Sigmoid colon (tissue), 4 donors: ENCODE results near the gene BSG.

ENCODE experiments used
- CTCF ChIP-seq, 4 experiments: fragments of 450-650 bp in 3 of 4; fragments of 200-600 bp in 1 of 4; IDR thresholded peaks; one replicate each; pipeline ENCODE4 v1.5.1; 2016 to 2019; ENCODE audit warnings: antibody characterized with exemption in 4 of 4, mild to moderate bottlenecking in 3 of 4, moderate library complexity in 2 of 4
- EP300 ChIP-seq, 4 donors: sonication (generic); formaldehyde crosslinking; IDR thresholded peaks; one replicate each; pipeline ENCODE4 v1.6.1; 2017; ENCODE audit warnings: antibody characterized with exemption in 4 of 4
- POLR2A ChIP-seq, 2 donors: fragments of 450-650 bp; IDR thresholded peaks; one replicate each; pipeline ENCODE4 v1.6.1; 2016; ENCODE audit warnings: antibody characterized with exemption in 2 of 2, mild to moderate bottlenecking in 2 of 2, moderate library complexity in 2 of 2

GRCh38 chr19:582497-583197, 10.3 kb downstream of the BSG start:
- TF ChIP-seq POLR2A (IDR thresholded peaks at IDR 0.05) (no peak), CTCF (IDR thresholded peaks at IDR 0.05) (no peak), EP300 (IDR thresholded peaks at IDR 0.05) (no peak)
